ENCODE measurements around the gene SETD7. TPM values are rescaled to one million over a fixed set of nuclear protein-coding genes. Genes with fewer than 3 reads are reported as not detected.

Gene SETD7
- total and polyA plus RNA-seq, 2 donors (not counting 3 experiments of a cell fraction or from before 2014, with no cell fraction given), result 18.8 to 39.9 TPM

DNA sequence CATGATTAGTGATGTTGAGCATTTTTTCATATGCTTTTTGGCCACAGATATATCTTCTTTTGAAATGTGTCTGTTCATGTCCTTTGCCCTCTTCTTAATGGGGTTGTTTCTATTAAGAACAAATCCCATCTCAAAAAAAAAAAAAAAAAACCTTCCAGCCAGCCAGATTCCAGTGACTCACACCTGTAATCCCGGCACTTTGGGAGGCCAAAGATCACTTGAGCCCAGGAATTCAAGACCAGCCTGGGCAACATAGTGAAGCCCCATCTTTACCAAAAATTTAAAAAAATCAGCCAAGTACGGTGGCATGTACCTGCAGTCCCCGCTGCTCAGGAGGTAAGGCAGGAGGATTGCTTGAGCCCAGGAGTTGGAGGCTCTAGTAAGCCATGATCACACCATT is 97.0 kb downstream of the SETD7 start:
- no peaks in the 10 kb centered on the region for H3K36me3 ChIP-seq (ENCODE audit: control insufficient read depth in 2 of 2, extremely low read depth in 1 of 2, insufficient read depth in 2 of 2, low read length in 2 of 2)
- BruUV-seq (replicated peaks), result no TSS peak
- DNase-seq (ENCODE audit: low read depth, low spot score), result no peak
- intact Hi-C loops (cut with micrococcal nuclease) (no loop called here), dilution Hi-C loops (cut with MboI; ENCODE audit: extremely low pct_ligation_motif_present, low sequenced_read_pairs) (no loop called here)
- no peak for FAIRE-seq
- H3K9me3 ChIP-seq (replicated peaks; ENCODE audit: control insufficient read depth, insufficient read depth, low read length), result no peaks in the 10 kb centered on the region
- no peak overlapping the region for H3K4me3 ChIP-seq (replicated peaks in 1 of 3; ENCODE audit: insufficient read depth in 1 of 3, low read depth in 1 of 3, low read length in 3 of 3)
- H3K79me2 ChIP-seq (ENCODE audit: control insufficient read depth, insufficient read depth, low read length), result peaks cover 82% of the 10 kb centered on the region
- H3K9ac ChIP-seq (replicated peaks; ENCODE audit: extremely low read depth, insufficient read depth, low read length), result no peak overlapping the region
- no peak overlapping the region for H3K4me2 ChIP-seq (ENCODE audit: insufficient read depth, low read length)
- peaks cover 3% of the 10 kb centered on the region for H4K20me1 ChIP-seq (replicated peaks; ENCODE audit: control insufficient read depth, extremely low read depth, insufficient read depth, low read length)
- ChIA-PET CTCF (no interaction called here), POLR2A (no interaction called here)
- no peaks in the 10 kb centered on the region for H3K27me3 ChIP-seq (ENCODE audit: control insufficient read depth in 2 of 2, insufficient read depth in 2 of 2, low read length in 2 of 2)
- TF ChIP-seq MYC (IDR thresholded peaks at IDR 0.05; ENCODE audit: low read depth, low read length) (no peak), FOS (IDR thresholded peaks at IDR 0.05; ENCODE audit: borderline replicate concordance, insufficient read depth, low read length) (peak; percentile 19)
- TF ChIP-seq, protein P1, sequence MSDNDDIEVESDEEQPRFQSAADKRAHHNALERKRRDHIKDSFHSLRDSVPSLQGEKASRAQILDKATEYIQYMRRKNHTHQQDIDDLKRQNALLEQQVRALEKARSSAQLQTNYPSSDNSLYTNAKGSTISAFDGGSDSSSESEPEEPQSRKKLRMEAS (IDR thresholded peaks at IDR 0.05; ENCODE audit: insufficient read depth, insufficient read length), result no peak
- H3K27ac ChIP-seq (ENCODE audit: insufficient read depth, low read depth, low read length), result no peak overlapping the region
- H3K9me1 ChIP-seq (replicated peaks; ENCODE audit: control insufficient read depth, extremely low read depth, insufficient read depth, low read length), result no peaks in the 10 kb centered on the region
- peaks cover 36% of the 10 kb centered on the region for H3K4me1 ChIP-seq (ENCODE audit: control insufficient read depth, extremely low read depth, insufficient read depth, low read length)
- H2AFZ ChIP-seq (ENCODE audit: low read depth, low read length), result no peak overlapping the region

DNA sequence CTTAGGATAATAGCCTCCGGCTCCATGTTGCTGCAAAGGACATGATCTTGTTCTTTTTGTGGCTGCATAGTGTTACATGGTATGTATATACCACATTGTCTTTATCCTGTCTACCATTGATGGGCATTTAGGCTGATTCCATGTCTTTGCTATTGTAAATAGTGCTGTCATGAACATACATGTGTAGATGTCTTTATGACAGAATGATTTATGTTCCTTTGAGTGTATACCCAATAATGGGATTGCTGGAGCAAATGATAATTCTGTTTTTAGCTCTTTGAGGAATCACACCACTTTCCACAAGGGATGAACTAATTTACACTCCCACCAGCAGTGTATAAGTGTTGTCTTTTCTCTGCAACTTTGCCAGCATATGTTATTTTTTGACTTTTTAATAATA is 97.5 kb downstream of the SETD7 start:
- FAIRE-seq (no peak), DNase-seq (ENCODE audit: low read depth, low spot score) (no peak)
- H3K27me3 ChIP-seq (ENCODE audit: control insufficient read depth in 2 of 2, insufficient read depth in 2 of 2, low read length in 2 of 2), result no peaks in the 10 kb centered on the region
- intact Hi-C loops (cut with micrococcal nuclease), result no loop called here
- no peaks in the 10 kb centered on the region for H3K9me1 ChIP-seq (replicated peaks; ENCODE audit: control insufficient read depth, extremely low read depth, insufficient read depth, low read length)
- TF ChIP-seq POLR2A (IDR thresholded peaks at IDR 0.05; ENCODE audit: low read depth, low read length) (no peak), POLR2AphosphoS5 (IDR thresholded peaks at IDR 0.05; ENCODE audit: insufficient read depth, low read depth, low read length) (no peak), JUN (IDR thresholded peaks at IDR 0.05; ENCODE audit: borderline replicate concordance, insufficient read depth, insufficient read length, low read depth) (no peak), EZH2 (IDR thresholded peaks at IDR 0.05; ENCODE audit: borderline replicate concordance, low read depth, low read length, severe bottlenecking) (no peak), FOS (IDR thresholded peaks at IDR 0.05; ENCODE audit: borderline replicate concordance, insufficient read depth, low read length) (no peak), MYC (IDR thresholded peaks at IDR 0.05; ENCODE audit: low read depth, low read length) (no peak), GATA2 (IDR thresholded peaks at IDR 0.05; ENCODE audit: insufficient read depth, insufficient read length, low read depth, low read length) (no peak)
- TF ChIP-seq, protein P1 (IDR thresholded peaks at IDR 0.05; ENCODE audit: insufficient read depth, insufficient read length), result no peak
- TF ChIP-seq, protein P2, sequence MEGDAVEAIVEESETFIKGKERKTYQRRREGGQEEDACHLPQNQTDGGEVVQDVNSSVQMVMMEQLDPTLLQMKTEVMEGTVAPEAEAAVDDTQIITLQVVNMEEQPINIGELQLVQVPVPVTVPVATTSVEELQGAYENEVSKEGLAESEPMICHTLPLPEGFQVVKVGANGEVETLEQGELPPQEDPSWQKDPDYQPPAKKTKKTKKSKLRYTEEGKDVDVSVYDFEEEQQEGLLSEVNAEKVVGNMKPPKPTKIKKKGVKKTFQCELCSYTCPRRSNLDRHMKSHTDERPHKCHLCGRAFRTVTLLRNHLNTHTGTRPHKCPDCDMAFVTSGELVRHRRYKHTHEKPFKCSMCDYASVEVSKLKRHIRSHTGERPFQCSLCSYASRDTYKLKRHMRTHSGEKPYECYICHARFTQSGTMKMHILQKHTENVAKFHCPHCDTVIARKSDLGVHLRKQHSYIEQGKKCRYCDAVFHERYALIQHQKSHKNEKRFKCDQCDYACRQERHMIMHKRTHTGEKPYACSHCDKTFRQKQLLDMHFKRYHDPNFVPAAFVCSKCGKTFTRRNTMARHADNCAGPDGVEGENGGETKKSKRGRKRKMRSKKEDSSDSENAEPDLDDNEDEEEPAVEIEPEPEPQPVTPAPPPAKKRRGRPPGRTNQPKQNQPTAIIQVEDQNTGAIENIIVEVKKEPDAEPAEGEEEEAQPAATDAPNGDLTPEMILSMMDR (IDR thresholded peaks at IDR 0.05; ENCODE audit: extremely low read depth in 1 of 2, insufficient read depth in 1 of 2, low read depth in 1 of 2, low read length in 2 of 2), result no peak
- peaks cover 36% of the 10 kb centered on the region for H3K4me1 ChIP-seq (ENCODE audit: control insufficient read depth, extremely low read depth, insufficient read depth, low read length)
- peaks cover 77% of the 10 kb centered on the region for H3K79me2 ChIP-seq (ENCODE audit: control insufficient read depth, insufficient read depth, low read length)
- H3K27ac ChIP-seq (ENCODE audit: insufficient read depth, low read depth, low read length), result no peak overlapping the region
- no peak overlapping the region for H3K4me2 ChIP-seq (ENCODE audit: insufficient read depth, low read length)
- ChIA-PET POLR2A (no interaction called here), CTCF (interaction anchor here (1.2 kb wide), 1 partner anchor 39 kb away, joined by 5 read pairs; no protein-coding TSS in a partner anchor)
- no peak overlapping the region for H3K4me3 ChIP-seq (replicated peaks in 1 of 3; ENCODE audit: insufficient read depth in 1 of 3, low read depth in 1 of 3, low read length in 3 of 3)
- dilution Hi-C loops (cut with MboI; ENCODE audit: extremely low pct_ligation_motif_present, low sequenced_read_pairs), result no loop called here
- peaks cover 3% of the 10 kb centered on the region for H4K20me1 ChIP-seq (replicated peaks; ENCODE audit: control insufficient read depth, extremely low read depth, insufficient read depth, low read length)
- no peak overlapping the region for H3K9ac ChIP-seq (replicated peaks; ENCODE audit: extremely low read depth, insufficient read depth, low read length)
- H3K9me3 ChIP-seq (replicated peaks; ENCODE audit: control insufficient read depth, insufficient read depth, low read length), result no peaks in the 10 kb centered on the region
- no peak overlapping the region for H2AFZ ChIP-seq (ENCODE audit: low read depth, low read length)
- H3K36me3 ChIP-seq (ENCODE audit: control insufficient read depth in 2 of 2, extremely low read depth in 1 of 2, insufficient read depth in 2 of 2, low read length in 2 of 2), result no peaks in the 10 kb centered on the region
- BruUV-seq (replicated peaks), result no TSS peak

Data from endothelial cell of umbilical vein (primary cell).